Keratinocyte (primary cell): ENCODE data around the gene HEG1.

Experiments used
- EZH2 ChIP-seq: IDR thresholded peaks from one replicate; pipeline ENCODE4 v1.6.1; 2012; ENCODE audit warnings: inconsistent platforms, mild to moderate bottlenecking, low read length, moderate library complexity
- TF ChIP-seq, protein P1 (sequence below), 3 experiments: IDR thresholded peaks in 1 of 3; conservative IDR thresholded peaks in 1 of 3; optimal IDR thresholded peaks in 1 of 3; 2 replicates in 2 of 3; 3 replicates in 1 of 3; pipeline versions ENCODE3 to v1.5.1; 2011; ENCODE audit warnings: low read length in 3 of 3, mild to moderate bottlenecking in 3 of 3, moderate library complexity in 2 of 3, control low read depth in 1 of 3, inconsistent platforms in 1 of 3; ENCODE audit not compliant: insufficient read depth in 2 of 3; ENCODE audit errors: extremely low read depth in 1 of 3

DNA sequence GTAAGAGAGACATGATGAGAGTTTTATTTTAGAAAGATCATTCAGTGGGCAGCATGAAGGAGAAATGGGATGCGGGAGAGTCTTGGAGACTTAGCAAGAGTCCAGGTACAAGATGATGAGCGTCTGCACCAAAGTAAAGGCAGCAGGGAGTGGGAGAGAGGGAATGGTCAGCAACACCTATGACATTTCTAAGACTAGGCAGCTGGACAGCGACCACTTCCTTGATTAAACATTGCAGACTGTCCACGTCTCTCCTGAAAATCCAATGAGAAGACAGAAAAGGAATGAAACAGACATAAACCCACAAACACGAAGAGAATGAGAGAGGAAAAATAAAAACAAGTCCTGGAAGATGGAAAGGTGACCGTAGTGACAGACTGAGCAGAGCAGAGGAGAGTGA is 46.7 kb upstream of the HEG1 start:
- TF ChIP-seq, protein P1, sequence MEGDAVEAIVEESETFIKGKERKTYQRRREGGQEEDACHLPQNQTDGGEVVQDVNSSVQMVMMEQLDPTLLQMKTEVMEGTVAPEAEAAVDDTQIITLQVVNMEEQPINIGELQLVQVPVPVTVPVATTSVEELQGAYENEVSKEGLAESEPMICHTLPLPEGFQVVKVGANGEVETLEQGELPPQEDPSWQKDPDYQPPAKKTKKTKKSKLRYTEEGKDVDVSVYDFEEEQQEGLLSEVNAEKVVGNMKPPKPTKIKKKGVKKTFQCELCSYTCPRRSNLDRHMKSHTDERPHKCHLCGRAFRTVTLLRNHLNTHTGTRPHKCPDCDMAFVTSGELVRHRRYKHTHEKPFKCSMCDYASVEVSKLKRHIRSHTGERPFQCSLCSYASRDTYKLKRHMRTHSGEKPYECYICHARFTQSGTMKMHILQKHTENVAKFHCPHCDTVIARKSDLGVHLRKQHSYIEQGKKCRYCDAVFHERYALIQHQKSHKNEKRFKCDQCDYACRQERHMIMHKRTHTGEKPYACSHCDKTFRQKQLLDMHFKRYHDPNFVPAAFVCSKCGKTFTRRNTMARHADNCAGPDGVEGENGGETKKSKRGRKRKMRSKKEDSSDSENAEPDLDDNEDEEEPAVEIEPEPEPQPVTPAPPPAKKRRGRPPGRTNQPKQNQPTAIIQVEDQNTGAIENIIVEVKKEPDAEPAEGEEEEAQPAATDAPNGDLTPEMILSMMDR (optimal IDR thresholded peaks at IDR 0.05 in 1 of 3, IDR thresholded peaks at IDR 0.05 in 1 of 3, conservative IDR thresholded peaks at IDR 0.05 in 1 of 3; ENCODE audit: extremely low read depth in 1 of 3, insufficient read depth in 2 of 3, low read length in 3 of 3): no peak
- TF ChIP-seq EZH2: no peak
